GM23338 (cell line): ENCODE results near the gene GPR87.

ENCODE experiments used
- CTCF ChIP-seq, 2 experiments: fragments of 200-600 bp in 1 of 2; sonication (generic) in 1 of 2; conservative IDR thresholded peaks; 2 replicates each; pipeline versions ENCODE4 v1.5.1 to v1.6.1; 2016 to 2017; ENCODE audit warnings: antibody characterized with exemption in 2 of 2, low read depth in 2 of 2, mild to moderate bottlenecking in 2 of 2, moderate library complexity in 1 of 2
- JUNB ChIP-seq: IDR thresholded peaks from one replicate; pipeline ENCODE4 v1.6.1; 2016; ENCODE audit warnings: antibody characterized with exemption; ENCODE audit not compliant: unreplicated experiment

- TF ChIP-seq JUNB (no peak), CTCF (conservative IDR thresholded peaks at IDR 0.05; ENCODE audit: low read depth in 2 of 2) (no peak)
These were observed 14.8 kb downstream of the GPR87 start for GRCh38 chr3:151301787-151302186.
